BE2C (cell line): ENCODE results near the gene ADH6.

Experiments
- DNase-seq: peaks from one replicate; pipeline ENCODE4 v3.0.0-alpha.2; 2020
- H3K27me3 ChIP-seq: fragments of 250-450 bp; sonication (Bioruptor Pico); 2 replicates; pipeline ENCODE4 v1.5.1; 2020; ENCODE audit warnings: mild to moderate bottlenecking
- H3K36me3 ChIP-seq: fragments of 250-450 bp; sonication (Bioruptor Pico); 2 replicates; pipeline ENCODE4 v1.5.1; 2020; ENCODE audit warnings: mild to moderate bottlenecking
- H3K4me1 ChIP-seq: fragments of 250-450 bp; sonication (Bioruptor Pico); 2 replicates; pipeline ENCODE4 v1.5.1; 2020
- H3K4me3 ChIP-seq: 2 replicates; pipeline ENCODE4 v1.5.1; 2011; ENCODE audit warnings: low read depth, low read length
- H3K9me3 ChIP-seq: fragments of 250-450 bp; sonication (Bioruptor Pico); 2 replicates; pipeline ENCODE4 v1.5.1; 2020
- TF ChIP-seq, protein P1 (sequence below): IDR thresholded peaks from 2 replicates; pipeline ENCODE4 v1.5.1; 2012; ENCODE audit warnings: mild to moderate bottlenecking, low read depth, low read length

ADH6 gene

DNA sequence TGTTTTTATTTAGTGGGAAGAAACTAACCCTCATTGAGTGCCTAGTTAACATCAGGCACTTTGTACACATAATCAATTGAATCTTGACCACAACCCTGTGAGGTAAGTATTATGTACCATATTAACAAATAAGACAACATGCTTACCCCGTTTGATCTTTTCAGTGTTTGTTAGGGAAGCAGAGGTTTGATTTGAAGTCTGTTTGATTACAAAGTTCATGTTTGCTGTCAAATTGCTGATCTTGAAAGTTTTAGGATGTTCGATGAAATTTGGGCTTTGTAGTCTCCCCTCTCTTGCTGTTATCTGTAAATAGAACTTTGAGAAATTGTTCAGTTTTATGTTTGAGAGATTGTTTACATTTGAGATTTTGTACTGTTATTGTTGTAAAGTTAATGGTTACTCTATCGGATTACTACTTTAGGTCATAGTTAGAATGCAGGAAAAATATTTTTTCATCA, 61.5 kb downstream of the ADH6 start:
- TF ChIP-seq, protein P1, sequence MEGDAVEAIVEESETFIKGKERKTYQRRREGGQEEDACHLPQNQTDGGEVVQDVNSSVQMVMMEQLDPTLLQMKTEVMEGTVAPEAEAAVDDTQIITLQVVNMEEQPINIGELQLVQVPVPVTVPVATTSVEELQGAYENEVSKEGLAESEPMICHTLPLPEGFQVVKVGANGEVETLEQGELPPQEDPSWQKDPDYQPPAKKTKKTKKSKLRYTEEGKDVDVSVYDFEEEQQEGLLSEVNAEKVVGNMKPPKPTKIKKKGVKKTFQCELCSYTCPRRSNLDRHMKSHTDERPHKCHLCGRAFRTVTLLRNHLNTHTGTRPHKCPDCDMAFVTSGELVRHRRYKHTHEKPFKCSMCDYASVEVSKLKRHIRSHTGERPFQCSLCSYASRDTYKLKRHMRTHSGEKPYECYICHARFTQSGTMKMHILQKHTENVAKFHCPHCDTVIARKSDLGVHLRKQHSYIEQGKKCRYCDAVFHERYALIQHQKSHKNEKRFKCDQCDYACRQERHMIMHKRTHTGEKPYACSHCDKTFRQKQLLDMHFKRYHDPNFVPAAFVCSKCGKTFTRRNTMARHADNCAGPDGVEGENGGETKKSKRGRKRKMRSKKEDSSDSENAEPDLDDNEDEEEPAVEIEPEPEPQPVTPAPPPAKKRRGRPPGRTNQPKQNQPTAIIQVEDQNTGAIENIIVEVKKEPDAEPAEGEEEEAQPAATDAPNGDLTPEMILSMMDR = no peak
- no peaks in the 10 kb centered on the region for H3K4me1 ChIP-seq

GRCh38 chr4:99156992-99157391, 62.1 kb downstream of the ADH6 start:
- Histone ChIP-seq H3K9me3 (no peaks in the 10 kb centered on the region), H3K27me3 (no peaks in the 10 kb centered on the region), H3K4me1 (no peaks in the 10 kb centered on the region), H3K36me3 (no peaks in the 10 kb centered on the region), H3K4me3 (no peak overlapping the region)
- TF ChIP-seq, protein P1 = no peak
- no peak for DNase-seq

More for the DNA sequence above, 61.5 kb downstream of the ADH6 start:
- Histone ChIP-seq H3K27me3 (no peaks in the 10 kb centered on the region), H3K36me3 (no peaks in the 10 kb centered on the region), H3K4me3 (no peak overlapping the region), H3K9me3 (no peaks in the 10 kb centered on the region)
- DNase-seq = no peak

DNA sequence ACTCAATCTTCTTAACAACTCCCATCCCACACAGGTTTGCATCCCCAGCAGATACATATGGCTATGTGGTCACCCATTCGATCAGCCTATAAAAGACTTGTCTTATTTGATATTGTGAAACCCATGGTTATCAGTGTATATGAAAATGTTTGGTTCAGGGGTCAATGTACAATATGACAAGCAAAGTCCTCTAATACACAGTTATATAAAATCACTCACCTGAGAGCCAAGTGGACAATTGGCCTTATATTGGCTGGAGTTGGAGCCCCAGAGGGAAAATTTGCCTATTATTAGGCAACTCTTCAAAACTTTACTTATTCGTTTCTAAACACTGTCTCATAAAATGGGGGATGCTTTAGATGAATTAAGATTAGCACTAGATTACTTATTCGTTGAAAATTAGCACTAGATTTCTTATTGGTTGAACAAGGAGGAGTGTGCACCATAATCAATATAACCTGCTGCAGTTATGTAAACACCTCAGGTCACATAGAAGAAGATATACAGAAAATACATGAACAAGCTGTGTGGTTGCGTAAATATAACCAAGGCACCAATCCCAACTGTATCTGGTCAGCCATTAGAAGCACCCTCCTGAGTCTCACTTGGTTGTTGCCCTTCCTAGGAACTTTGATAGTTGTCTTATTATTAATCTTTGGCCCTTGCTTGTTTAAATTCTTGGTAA, 64.2 kb downstream of the ADH6 start:
- Histone ChIP-seq H3K4me3 (no peak overlapping the region), H3K9me3 (no peaks in the 10 kb centered on the region), H3K36me3 (no peaks in the 10 kb centered on the region), H3K4me1 (no peaks in the 10 kb centered on the region), H3K27me3 (no peaks in the 10 kb centered on the region)
- TF ChIP-seq, protein P1 = no peak
- DNase-seq = no peak
